ENCODE measurements around the gene DERA. TPM values are rescaled to one million over a fixed set of nuclear protein-coding genes. Genes with fewer than 3 reads are reported as not detected.

DERA gene
- total and polyA plus RNA-seq, 8 donors: 26.4 to 37.3 (median 31.1) TPM

- DNase-seq (no peak), ATAC-seq (no peak)
- Histone ChIP-seq H3K36me3 (peaks cover 0 to 5% of the 10 kb centered on the region in 2 donors), H3K4me3 (no peak overlapping the region), H3K4me1 (peaks cover 11 to 33% of the 10 kb centered on the region in 2 donors), H3K27ac (no peak overlapping the region), H3K27me3 (no peaks in the 10 kb centered on the region), H3K9me3 (no peaks in the 10 kb centered on the region)
- TF ChIP-seq CTCF (IDR thresholded peaks at IDR 0.05): no peak
- intact Hi-C loops (cut with DNase I): no loop called here
Observed at GRCh38 chr12:15880721-15881120, 30.4 kb upstream of the DERA start.

- TF ChIP-seq CTCF (IDR thresholded peaks at IDR 0.05): no peak
Observed at GRCh38 chr12:15882118-15882971, 28.8 kb upstream of the DERA start, which contains the start of gene STRAP. TSS of gene STRAP (plus strand) at chr12:15882387. CDS start at chr12:15882708, 321 bp downstream.

GRCh38 chr12:15883536-15883935 is 27.6 kb upstream of the DERA start:
- Histone ChIP-seq H3K9me3 (no peaks in the 10 kb centered on the region), H3K27ac (peak overlapping the region in 1 of 2 donors; percentile 96), H3K4me1 (peaks cover 11 to 54% of the 10 kb centered on the region in 2 donors), H3K36me3 (peaks cover 0 to 16% of the 10 kb centered on the region in 2 donors), H3K4me3 (peak overlapping the region; percentile 59 to 71), H3K27me3 (no peaks in the 10 kb centered on the region)
- intact Hi-C loops (cut with DNase I): no loop called here
- no peak for DNase-seq
- no peak for ATAC-seq
- no peak for TF ChIP-seq CTCF (IDR thresholded peaks at IDR 0.05)

More at GRCh38 chr12:15882118-15882971, 28.8 kb upstream of the DERA start, which contains the start of gene STRAP:
- ATAC-seq (peak; percentile 94), DNase-seq (peak; percentile 96 to 98 (median 96))
- peaks cover 0 to 13% of the 10 kb centered on the region in 2 donors for H3K36me3 ChIP-seq
- H3K27ac ChIP-seq: peak within 1 kb of the TSS; percentile 96 to 99
- H3K4me1 ChIP-seq: peaks cover 11 to 47% of the 10 kb centered on the region in 2 donors
- peak within 1 kb of the TSS; percentile 59 to 71 for H3K4me3 ChIP-seq
- no peaks in the 10 kb centered on the region for H3K9me3 ChIP-seq
- H3K27me3 ChIP-seq: no peaks in the 10 kb centered on the region
- intact Hi-C loops (cut with DNase I): no loop called here

GRCh38 chr12:15886372-15887042 is 24.6 kb upstream of the DERA start:
- no peak overlapping the region for H3K27ac ChIP-seq
- no peaks in the 10 kb centered on the region for H3K27me3 ChIP-seq
- H3K9me3 ChIP-seq: no peaks in the 10 kb centered on the region
- ATAC-seq (no peak), DNase-seq (no peak)
- H3K4me3 ChIP-seq: no peak overlapping the region
- no peak for TF ChIP-seq CTCF (IDR thresholded peaks at IDR 0.05)
- peaks cover 11 to 52% of the 10 kb centered on the region in 2 donors for H3K4me1 ChIP-seq
- H3K36me3 ChIP-seq: peaks cover 0 to 43% of the 10 kb centered on the region in 2 donors
- intact Hi-C loops (cut with DNase I): no loop called here

Measured in left lung (tissue), 10 donors.